CD4-positive, alpha-beta T cell (primary cell): ENCODE data around the gene ZNF212. TPM values are rescaled to one million over a fixed set of nuclear protein-coding genes. Genes with fewer than 3 reads are reported as not detected.
A peak's percentile ranks its signal among the peaks of the same experiment; 100 is the strongest.

Experiments used
- ATAC-seq: fragments of 200-7000 bp; cut with Tn5 transposase; one replicate; pipeline ENCODE4 v1.10.0; 2022; ENCODE audit warnings: mild to moderate bottlenecking; ENCODE audit not compliant: poor library complexity
- CTCF ChIA-PET: fragments of 350-600 bp; sonication (Branson Sonifier 250); formaldehyde crosslinking; loops from one replicate; lab custom pipeline; 2021; ENCODE audit warnings: antibody characterized with exemption, inconsistent platforms; lab: Charles Lee
- POLR2A ChIA-PET: fragments of 350-600 bp; sonication (Branson Sonifier 250); formaldehyde crosslinking; loops from one replicate; lab custom pipeline; 2021; ENCODE audit warnings: antibody characterized with exemption, inconsistent platforms; lab: Charles Lee
- DNase-seq, 14 experiments: peaks; one replicate each; pipeline ENCODE4 v3.0.0-alpha.2; 2013 to 2020; ENCODE audit warnings: mixed read lengths in 2 of 14
- H3K27ac ChIP-seq, 2 donors: one replicate each; pipeline versions ENCODE4 v1.5.1 to v1.7.0; 2013; ENCODE audit warnings: low read length in 2 of 2, low read depth in 1 of 2, mild to moderate bottlenecking in 1 of 2
- H3K27me3 ChIP-seq, 2 experiments: 1 replicate in 1 of 2; 2 replicates in 1 of 2; pipeline versions ENCODE4 v1.6.1 to v1.7.0; 2013; ENCODE audit warnings: low read length in 2 of 2, control low read depth in 1 of 2, mild to moderate bottlenecking in 1 of 2, moderate library complexity in 1 of 2; ENCODE audit not compliant: insufficient read depth in 2 of 2, control insufficient read depth in 1 of 2
- H3K36me3 ChIP-seq: one replicate; pipeline ENCODE4 v1.6.1; 2013; ENCODE audit warnings: low read length, control low read depth; ENCODE audit not compliant: insufficient read depth
- H3K4me1 ChIP-seq: one replicate; pipeline ENCODE4 v1.6.1; 2013; ENCODE audit warnings: low read length, control low read depth; ENCODE audit not compliant: insufficient read depth
- H3K4me3 ChIP-seq: one replicate; pipeline ENCODE4 v1.5.1; 2013; ENCODE audit warnings: mild to moderate bottlenecking, low read length, moderate library complexity
- H3K9me3 ChIP-seq, 2 experiments: 1 replicate in 1 of 2; 2 replicates in 1 of 2; pipeline versions ENCODE4 v1.6.1 to v1.7.0; 2013; ENCODE audit warnings: low read length in 2 of 2, mild to moderate bottlenecking in 2 of 2, control low read depth in 1 of 2, moderate library complexity in 1 of 2; ENCODE audit not compliant: control insufficient read depth in 1 of 2, insufficient read depth in 1 of 2
- H3K27ac Mint-ChIP-seq: one replicate; pipeline ENCODE4 v1.8.0; 2020; ENCODE audit warnings: mixed read lengths
- H3K27me3 Mint-ChIP-seq: one replicate; pipeline ENCODE4 v1.8.0; 2021; ENCODE audit warnings: mixed read lengths
- H3K36me3 Mint-ChIP-seq: one replicate; pipeline ENCODE4 v1.8.0; 2021; ENCODE audit warnings: low read depth, mixed read lengths
- H3K4me1 Mint-ChIP-seq: one replicate; pipeline ENCODE4 v1.8.0; 2021; ENCODE audit warnings: low read depth, mixed read lengths
- H3K4me3 Mint-ChIP-seq: one replicate; pipeline ENCODE4 v1.8.0; 2020; ENCODE audit warnings: mild to moderate bottlenecking, mixed read lengths
- H3K9me3 Mint-ChIP-seq: one replicate; pipeline ENCODE4 v1.8.0; 2020; ENCODE audit warnings: mixed read lengths
- CTCF ChIP-seq: fragments of 200-600 bp; IDR thresholded peaks from one replicate; pipeline ENCODE4 v1.8.0; 2022; ENCODE audit warnings: antibody characterized with exemption, mild to moderate bottlenecking
- intact Hi-C, 2 experiments: fragments of 100-400 bp; cut with DNase I in 1 of 2; cut with micrococcal nuclease in 1 of 2; formaldehyde crosslinking; loops; one replicate each; pipeline versions ENCODE4 v1.15.1 to v1.9.0; 2023 to 2025; cut with DNase I, micrococcal nuclease
- total RNA-seq, 174 experiments: library from RNA in 2 of 174; stranded (reverse) in 2 of 174; gene quantifications; one replicate each; pipeline ENCODE4 v1.2.3 and lab custom pipeline; 2021 to 2026

Gene ZNF212
- total RNA-seq, 2 experiments from 2014 or later: 12.1 to 13.2 TPM

GRCh38 chr7:149256568-149256967 is 17.1 kb downstream of the ZNF212 start:
- ChIA-PET CTCF (no interaction called here), POLR2A (no interaction called here)
- Mint-ChIP-seq H3K27ac (no peak overlapping the region), H3K27me3 (no peaks in the 10 kb centered on the region), H3K4me3 (no peak overlapping the region), H3K9me3 (no peaks in the 10 kb centered on the region), H3K4me1 (peaks cover 7% of the 10 kb centered on the region), H3K36me3 (peaks cover 41% of the 10 kb centered on the region)
- TF ChIP-seq CTCF: no peak
- DNase-seq (no peak), ATAC-seq (no peak)
- Histone ChIP-seq H3K36me3 (peaks cover 42% of the 10 kb centered on the region), H3K4me1 (peaks cover 5% of the 10 kb centered on the region), H3K27ac (no peak overlapping the region), H3K4me3 (no peak overlapping the region), H3K27me3 (no peaks in the 10 kb centered on the region), H3K9me3 (no peaks in the 10 kb centered on the region)
- intact Hi-C loops: no loop called here

- no peak for TF ChIP-seq CTCF
- H3K9me3 ChIP-seq: no peaks in the 10 kb centered on the region
- Mint-ChIP-seq H3K9me3 (no peaks in the 10 kb centered on the region), H3K27me3 (no peaks in the 10 kb centered on the region), H3K4me1 (peaks cover 9% of the 10 kb centered on the region), H3K36me3 (peaks cover 37% of the 10 kb centered on the region), H3K27ac (no peak overlapping the region), H3K4me3 (no peak overlapping the region)
- ChIA-PET CTCF (no interaction called here), POLR2A (no interaction called here)
- H3K4me1 ChIP-seq: peaks cover 8% of the 10 kb centered on the region
- H3K36me3 ChIP-seq: peaks cover 36% of the 10 kb centered on the region
- H3K4me3 ChIP-seq: no peak overlapping the region
- H3K27ac ChIP-seq: no peak overlapping the region
- ATAC-seq: no peak
- DNase-seq: no peak
- intact Hi-C loops: no loop called here
- H3K27me3 ChIP-seq: no peaks in the 10 kb centered on the region
Measured at GRCh38 chr7:149257146-149257545, 17.7 kb downstream of the ZNF212 start.

DNA sequence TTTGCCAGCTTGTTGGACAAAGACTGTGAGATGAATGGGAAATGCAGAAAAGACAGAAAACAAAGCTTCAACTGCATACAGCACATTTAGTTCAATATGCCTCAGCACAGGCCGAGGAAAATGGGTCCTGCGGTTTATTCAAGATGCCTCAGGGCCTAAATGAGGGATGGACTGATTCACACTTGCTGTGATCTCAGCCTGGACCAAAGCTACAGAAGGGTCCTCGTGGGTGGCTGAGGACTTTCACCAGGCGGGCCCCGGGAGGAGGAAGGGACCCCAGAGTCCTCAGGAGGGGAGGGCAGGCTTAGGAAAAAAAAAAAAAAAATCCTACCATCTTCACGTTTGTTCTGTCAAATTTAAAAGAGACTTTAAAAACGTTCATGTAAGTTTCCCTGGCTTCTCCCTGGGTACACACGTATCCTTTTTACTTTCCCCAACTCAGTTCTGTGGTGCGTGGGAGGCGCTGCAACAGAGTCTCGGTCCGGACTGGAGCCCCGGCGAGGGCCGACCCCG is 21.9 kb downstream of the ZNF212 start:
- Mint-ChIP-seq H3K27ac (peak overlapping the region; percentile 80), H3K4me1 (peaks cover 38% of the 10 kb centered on the region), H3K4me3 (peak overlapping the region; percentile 89), H3K36me3 (peaks cover 25% of the 10 kb centered on the region), H3K27me3 (no peaks in the 10 kb centered on the region), H3K9me3 (no peaks in the 10 kb centered on the region)
- Histone ChIP-seq H3K4me1 (peaks cover 28% of the 10 kb centered on the region), H3K36me3 (peaks cover 18% of the 10 kb centered on the region), H3K27ac (peak overlapping the region in 1 of 2 donors; percentile 42), H3K9me3 (no peaks in the 10 kb centered on the region), H3K4me3 (peak overlapping the region; percentile 56), H3K27me3 (no peaks in the 10 kb centered on the region)
- DNase-seq (peak in 2 of 14 experiments; percentile 36 to 49), ATAC-seq (no peak)
- POLR2A ChIA-PET: interaction anchor here (0.6 to 4.7 kb wide), 15 partner anchors 21 to 363 kb away, joined by 3 to 144 read pairs (median 6); partner anchors contain the start of genes ZNF212, ZNF282, ZNF398 and ZNF425
- intact Hi-C loops: loop anchor here (2.0 to 10.0 kb wide), 6 partner anchors 114 to 583 kb away; partner anchors contain the start of genes ZNF398 (in 1 of the 2) and ZNF746 (in 1 of the 2)
- no peak for TF ChIP-seq CTCF
- CTCF ChIA-PET: interaction anchor here (0.6 to 3.5 kb wide), 17 partner anchors 8 to 363 kb away, joined by 3 to 56 read pairs (median 5); partner anchors contain the start of genes ZNF282, ZNF398, ZNF425 and ZNF777
